H1 (cell line): ENCODE results near the gene R3HCC1L. TPM values are rescaled to one million over a fixed set of nuclear protein-coding genes. Genes with fewer than 3 reads are reported as not detected.

Source experiments
- CTCF ChIA-PET: fragments of 300-600 bp; sonication (Branson Sonifier 250); formaldehyde crosslinking; loops from one replicate; lab custom pipeline; 2021; ENCODE audit not compliant: partially characterized antibody; lab: Charles Lee
- POLR2A ChIA-PET: fragments of 300-600 bp; sonication (Branson Sonifier 250); formaldehyde crosslinking; loops from one replicate; lab custom pipeline; 2021; ENCODE audit warnings: inconsistent platforms; ENCODE audit not compliant: partially characterized antibody; lab: Charles Lee
- DNase-seq, 2 experiments: peaks; one replicate each; pipeline versions ENCODE4 v3.0.0 to v3.0.0-alpha.2; 2010 to 2022; ENCODE audit warnings: low spot score in 2 of 2, low read depth in 1 of 2, mixed read lengths in 1 of 2
- FAIRE-seq: peaks from 2 replicates; lab custom pipeline; 2011; peaks lifted over from hg19 to GRCh38; lab: Jason Lieb, UNC
- H2AFZ ChIP-seq: 2 replicates; pipeline ENCODE4 v1.8.1; 2012; ENCODE audit warnings: low read length, inconsistent platforms
- H2AK5ac ChIP-seq: 2 replicates; pipeline ENCODE4 v1.6.1; 2013; ENCODE audit warnings: low read depth, low read length
- H2BK120ac ChIP-seq: replicated peaks from 2 replicates; pipeline ENCODE3; 2013; ENCODE audit warnings: low read depth, low read length, inconsistent platforms
- H2BK12ac ChIP-seq: 2 replicates; pipeline ENCODE4 v1.6.1; 2013; ENCODE audit warnings: low read depth, low read length
- H2BK15ac ChIP-seq: 2 replicates; pipeline ENCODE4 v1.6.1; 2013; ENCODE audit warnings: low read length
- H2BK20ac ChIP-seq: 2 replicates; pipeline ENCODE4 v1.6.1; 2013; ENCODE audit warnings: low read length
- H2BK5ac ChIP-seq: 2 replicates; pipeline ENCODE4 v1.6.1; 2013; ENCODE audit warnings: low read depth, low read length
- H3K14ac ChIP-seq: 2 replicates; pipeline ENCODE4 v1.6.1; 2013; ENCODE audit warnings: inconsistent platforms; ENCODE audit not compliant: insufficient read length
- H3K18ac ChIP-seq: 2 replicates; pipeline ENCODE4 v1.6.1; 2013; ENCODE audit warnings: low read length; ENCODE audit errors: extremely low read depth
- H3K23ac ChIP-seq: 2 replicates; pipeline ENCODE4 v1.6.1; 2013; ENCODE audit warnings: inconsistent platforms; ENCODE audit not compliant: insufficient read length
- H3K23me2 ChIP-seq: 2 replicates; pipeline ENCODE4 v1.6.1; 2013; ENCODE audit warnings: low read depth, low read length
- H3K27ac ChIP-seq: 2 replicates; pipeline ENCODE4 v1.6.1; 2011; ENCODE audit warnings: low read depth, low read length, inconsistent platforms
- H3K27me3 ChIP-seq, 4 experiments: replicated peaks in 1 of 4; 1 replicate in 1 of 4; 2 replicates in 3 of 4; pipeline versions ENCODE4 v1.6.1 to v1.8.1; 2011 to 2013; ENCODE audit warnings: low read length in 3 of 4, mild to moderate bottlenecking in 3 of 4, inconsistent platforms in 2 of 4, mixed read lengths in 2 of 4, moderate library complexity in 1 of 4; ENCODE audit not compliant: control insufficient read depth in 3 of 4, insufficient read depth in 3 of 4; ENCODE audit errors: extremely low read depth in 1 of 4
- H3K36me3 ChIP-seq, 4 experiments: 2 replicates each; pipeline versions ENCODE4 v1.6.1 to v1.8.1; 2011 to 2013; ENCODE audit warnings: mild to moderate bottlenecking in 4 of 4, low read length in 3 of 4, moderate library complexity in 2 of 4, control low read depth in 1 of 4, inconsistent platforms in 1 of 4; ENCODE audit not compliant: insufficient read depth in 4 of 4, control insufficient read depth in 2 of 4
- H3K4ac ChIP-seq: replicated peaks from 2 replicates; pipeline ENCODE3; 2013; ENCODE audit warnings: low read length, low read depth, mixed read lengths, inconsistent platforms; ENCODE audit not compliant: insufficient read length
- H3K4me1 ChIP-seq, 4 experiments: replicated peaks in 1 of 4; 1 replicate in 1 of 4; 2 replicates in 3 of 4; pipeline versions ENCODE4 v1.6.1 to v1.8.1; 2011 to 2013; ENCODE audit warnings: low read length in 3 of 4, inconsistent platforms in 2 of 4, mixed read lengths in 1 of 4; ENCODE audit not compliant: insufficient read depth in 4 of 4, control insufficient read depth in 3 of 4
- H3K4me2 ChIP-seq, 2 experiments: 2 replicates each; pipeline versions ENCODE4 v1.6.1 to v1.8.1; 2011 to 2013; ENCODE audit warnings: low read depth in 2 of 2, low read length in 2 of 2, control low read depth in 1 of 2, inconsistent platforms in 1 of 2, mild to moderate bottlenecking in 1 of 2; ENCODE audit not compliant: insufficient read depth in 1 of 2
- H3K4me3 ChIP-seq, 4 experiments: fragments of 200-600, 300-600 bp in 1 of 4; sonication (generic), shearing (Covaris generic), sonication (Bioruptor Twin) in 1 of 4; 2 replicates each; pipeline versions ENCODE4 v1.5.1 to v1.8.1; 2011 to 2016; ENCODE audit warnings: low read length in 4 of 4, low read depth in 3 of 4, control low read depth in 2 of 4, inconsistent platforms in 2 of 4, mild to moderate bottlenecking in 2 of 4, mixed read lengths in 1 of 4, moderate library complexity in 1 of 4; ENCODE audit not compliant: insufficient read depth in 2 of 4; ENCODE audit errors: extremely low read depth in 1 of 4
- H3K56ac ChIP-seq: replicated peaks from 2 replicates; pipeline ENCODE3; 2013; ENCODE audit warnings: low read depth, mild to moderate bottlenecking, mixed read lengths, low read length, inconsistent platforms; ENCODE audit not compliant: insufficient read length
- H3K79me1 ChIP-seq: 2 replicates; pipeline ENCODE4 v1.6.1; 2013; ENCODE audit warnings: low read depth, low read length, control low read depth
- H3K79me2 ChIP-seq, 2 experiments: 2 replicates each; pipeline versions ENCODE4 v1.6.1 to v1.8.1; 2012 to 2013; ENCODE audit warnings: low read length in 2 of 2, mild to moderate bottlenecking in 2 of 2, inconsistent platforms in 1 of 2; ENCODE audit not compliant: insufficient read depth in 2 of 2, control insufficient read depth in 1 of 2
- H3K9ac ChIP-seq, 4 experiments: replicated peaks in 1 of 4; 1 replicate in 1 of 4; 2 replicates in 3 of 4; pipeline versions ENCODE4 v1.6.1 to v1.8.1; 2011 to 2013; ENCODE audit warnings: low read depth in 3 of 4, low read length in 3 of 4, control low read depth in 2 of 4, mild to moderate bottlenecking in 2 of 4, moderate library complexity in 2 of 4, inconsistent platforms in 1 of 4; ENCODE audit errors: extremely low read depth in 1 of 4
- H3K9me3 ChIP-seq, 2 experiments: 2 replicates each; pipeline versions ENCODE4 v1.6.1 to v1.8.1; 2012 to 2013; ENCODE audit warnings: mild to moderate bottlenecking in 2 of 2, moderate library complexity in 2 of 2, control low read depth in 1 of 2, inconsistent platforms in 1 of 2, low read depth in 1 of 2, low read length in 1 of 2, mixed read lengths in 1 of 2; ENCODE audit not compliant: insufficient read depth in 2 of 2
- H4K20me1 ChIP-seq, 2 experiments: replicated peaks in 1 of 2; 2 replicates each; pipeline versions ENCODE3 to v1.8.1; 2011 to 2013; ENCODE audit warnings: inconsistent platforms in 2 of 2, low read length in 2 of 2, mild to moderate bottlenecking in 1 of 2; ENCODE audit not compliant: insufficient read depth in 2 of 2, control insufficient read depth in 1 of 2
- H4K5ac ChIP-seq: 2 replicates; pipeline ENCODE4 v1.6.1; 2013; ENCODE audit warnings: low read length, low read depth, mixed read lengths, inconsistent platforms; ENCODE audit not compliant: insufficient read length
- H4K8ac ChIP-seq: 2 replicates; pipeline ENCODE4 v1.8.0; 2013; ENCODE audit warnings: mild to moderate bottlenecking, moderate library complexity, low read length, inconsistent platforms; ENCODE audit not compliant: insufficient read depth; ENCODE audit errors: extremely low read depth
- H4K91ac ChIP-seq: replicated peaks from 2 replicates; pipeline ENCODE3; 2013; ENCODE audit warnings: low read length, mixed read lengths, inconsistent platforms; ENCODE audit not compliant: insufficient read length
- EP300 ChIP-seq, 2 experiments: IDR thresholded peaks; 1 replicate in 1 of 2; 2 replicates in 1 of 2; pipeline ENCODE4 v1.6.1; 2011 to 2012; ENCODE audit warnings: low read depth in 2 of 2, low read length in 2 of 2, mild to moderate bottlenecking in 2 of 2, borderline replicate concordance in 1 of 2, inconsistent platforms in 1 of 2, moderate library complexity in 1 of 2
- RFX5 ChIP-seq: IDR thresholded peaks from 2 replicates; pipeline ENCODE4 v1.6.1; 2011; ENCODE audit warnings: low read depth, low read length, improper control_type of control experiment, borderline replicate concordance
- WGBS, 2 experiments: shearing (Covaris generic) in 1 of 2; methylation state at CpG; one replicate each; pipeline versions ENCODE4 v1.1.6 to v1.1.7; 2013 to 2015; ENCODE audit warnings: low lambda C conversion rate in 2 of 2, mixed read lengths in 2 of 2, inconsistent platforms in 1 of 2, low coverage in 1 of 2, missing lambda C conversion rate in 1 of 2; ENCODE audit not compliant: insufficient replicate concordance in 2 of 2, insufficient coverage in 1 of 2, insufficient read length in 1 of 2; ENCODE audit errors: extremely low coverage in 1 of 2, missing lambda C conversion rate in 1 of 2; 5-methylcytosine and 5-hydroxymethylcytosine counted together
- polyA plus RNA-seq, 7 experiments: library from polyadenylated mRNA; depleted of rRNA in 3 of 7; stranded (reverse) in 5 of 7; unstranded in 2 of 7; fragments of >200 nt in 5 of 7; fragments of 200-250 nt in 2 of 7; gene quantifications; 1 replicate in 5 of 7; 2 replicates in 1 of 7; 4 replicates in 1 of 7; pipeline versions ENCODE4 v1.2.1 to v1.2.3, GENCODE V29; 2011 to 2013; ENCODE audit warnings: missing spikeins in 2 of 7, mixed read lengths in 2 of 7
- total RNA-seq: library from RNA; stranded (reverse); fragmentation: NEBNext Ultra II Directional; extraction: Animal tissue kit (Norgen Biotek cat#: 25700); gene quantifications from 2 replicates; pipeline ENCODE4 v1.2.1, GENCODE V29; 2021

Gene R3HCC1L
- total and polyA plus RNA-seq, 2 of the 8 experiments (the other 6 are each of a cell fraction or from before 2014, with no cell fraction given) = 6.9 to 13.9 TPM

- H4K91ac ChIP-seq = no peak overlapping the region
- no peaks in the 10 kb centered on the region for H3K27me3 ChIP-seq
- H3K36me3 ChIP-seq = peaks cover 4 to 26% (median 14%) of the 10 kb centered on the region in 4 experiments; a peak in 7 of 8 replicates
- no peaks in the 10 kb centered on the region for H3K79me2 ChIP-seq
- no peak overlapping the region for H2BK5ac ChIP-seq
- no peak overlapping the region for H2BK12ac ChIP-seq
- H2AK5ac ChIP-seq = no peak overlapping the region
- H3K4me1 ChIP-seq = no peaks in the 10 kb centered on the region
- no peak overlapping the region for H2BK15ac ChIP-seq
- no peaks in the 10 kb centered on the region for H3K23me2 ChIP-seq
- H3K9ac ChIP-seq = no peak overlapping the region
- H2BK120ac ChIP-seq = no peak overlapping the region
- H3K9me3 ChIP-seq = no peaks in the 10 kb centered on the region
- DNase-seq (no peak), FAIRE-seq (no peak)
- H2AFZ ChIP-seq = no peak overlapping the region
- H3K79me1 ChIP-seq = no peaks in the 10 kb centered on the region
- H3K4ac ChIP-seq = no peak overlapping the region
- no peak overlapping the region for H3K23ac ChIP-seq
- H3K56ac ChIP-seq = no peak overlapping the region
- CTCF ChIA-PET = no interaction called here
- no peak overlapping the region for H3K4me3 ChIP-seq
- H3K4me2 ChIP-seq = no peak overlapping the region
- POLR2A ChIA-PET = no interaction called here
- no peak overlapping the region for H4K8ac ChIP-seq
- no peak overlapping the region for H4K5ac ChIP-seq
- no peak overlapping the region for H3K18ac ChIP-seq
- H4K20me1 ChIP-seq = no peaks in the 10 kb centered on the region
- H2BK20ac ChIP-seq = no peak overlapping the region
- no peak overlapping the region for H3K14ac ChIP-seq
- 87% methylated on average over 3 of the region's 3 CpGs; no CpG with 5 or more reads in 1 of the 2 experiments for WGBS, 2 experiments
- H3K27ac ChIP-seq = no peak overlapping the region
- TF ChIP-seq EP300 (IDR thresholded peaks at IDR 0.05; ENCODE audit: borderline replicate concordance in 1 of 2, low read depth in 2 of 2, low read length in 2 of 2) (no peak), RFX5 (no peak)
Observed at GRCh38 chr10:98240524-98240923, 106.1 kb downstream of the R3HCC1L start.
